ENCODE results near the gene FAIM. TPM values are rescaled to one million over a fixed set of nuclear protein-coding genes. Genes with fewer than 3 reads are reported as not detected.

FAIM gene
- total RNA-seq, 1 experiment from 2014 or later: 11.0 TPM

DNA sequence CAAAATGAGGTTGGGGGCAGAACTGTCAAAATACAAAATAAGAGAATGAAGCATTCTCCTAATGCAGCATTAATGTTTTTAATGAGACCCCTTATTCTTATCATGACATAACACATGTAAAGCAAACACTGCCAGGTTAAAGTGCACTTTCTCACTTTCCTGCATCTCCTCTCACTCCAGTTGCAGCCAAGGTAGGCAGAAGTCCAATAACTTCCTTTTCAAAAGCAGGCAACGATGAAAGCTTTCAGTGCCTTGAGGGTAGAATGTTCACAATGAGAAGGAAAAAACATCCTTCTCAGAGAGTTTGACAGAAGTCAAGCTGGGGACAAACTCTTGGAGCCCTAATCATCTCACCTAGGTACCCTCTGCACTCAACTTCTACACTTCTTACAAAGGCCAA, 59.5 kb downstream of the FAIM start:
- DNase-seq: no peak
- Histone ChIP-seq H2BK5ac (ENCODE audit: insufficient read length, low read length) (no peak overlapping the region), H3K79me1 (ENCODE audit: insufficient read depth, low read depth, low read length, poor library complexity, severe bottlenecking) (peaks cover 2% of the 10 kb centered on the region), H3K14ac (ENCODE audit: insufficient read depth, low read length) (no peak overlapping the region), H3K9ac (ENCODE audit: extremely low read depth, insufficient read length, low read length) (no peak overlapping the region), H2AFZ (ENCODE audit: low read length) (no peak overlapping the region), H4K8ac (replicated peaks; ENCODE audit: insufficient read length, low read depth, low read length) (no peak overlapping the region), H3K27me3 (ENCODE audit: insufficient read depth, low read length) (no peaks in the 10 kb centered on the region), H3K56ac (ENCODE audit: insufficient read length, low read depth, low read length) (no peak overlapping the region), H2BK120ac (ENCODE audit: low read depth, low read length, poor library complexity, severe bottlenecking) (no peak overlapping the region), H3K9me3 (ENCODE audit: control insufficient read depth, low read depth, low read length) (no peaks in the 10 kb centered on the region), H3K4ac (ENCODE audit: low read depth, low read length) (no peak overlapping the region), H4K91ac (ENCODE audit: insufficient read length, low read depth, low read length) (no peak overlapping the region), H3K27ac (ENCODE audit: insufficient read length, low read depth, low read length) (no peak overlapping the region), H3K23me2 (ENCODE audit: insufficient read length, low read depth, low read length, poor library complexity, severe bottlenecking) (no peaks in the 10 kb centered on the region), H2BK15ac (ENCODE audit: low read depth, low read length) (no peak overlapping the region), H3T11ph (ENCODE audit: low read length) (no peak overlapping the region), H2AK5ac (ENCODE audit: insufficient read length, low read length) (no peak overlapping the region), H3K4me2 (ENCODE audit: insufficient read depth, insufficient read length, low read length) (no peak overlapping the region), H4K5ac (ENCODE audit: insufficient read length, low read depth, low read length) (no peak overlapping the region), H3K23ac (ENCODE audit: insufficient read length, low read depth, low read length) (no peak overlapping the region), H2BK20ac (ENCODE audit: low read depth, low read length, poor library complexity, severe bottlenecking) (no peak overlapping the region), H3K18ac (ENCODE audit: insufficient read length, low read depth, low read length) (no peak overlapping the region), H4K20me1 (ENCODE audit: control insufficient read depth, insufficient read depth, insufficient read length) (no peaks in the 10 kb centered on the region), H2BK12ac (ENCODE audit: insufficient read length, low read depth, low read length) (no peak overlapping the region), H3K79me2 (ENCODE audit: insufficient read depth, low read length) (no peaks in the 10 kb centered on the region; the same call in 1 of the 2 replicates), H3K4me1 (ENCODE audit: insufficient read depth, low read length) (no peaks in the 10 kb centered on the region)
- Mint-ChIP-seq H3K36me3 (ENCODE audit: insufficient read depth in 1 of 3, low read depth in 3 of 3) (peaks cover 19 to 39% (median 32%) of the 10 kb centered on the region in 3 experiments; a peak in 6 of 7 replicates), H3K4me3 (no peak overlapping the region), H3K4me1 (peaks cover 4 to 5% of the 10 kb centered on the region in 2 experiments), H3K9me3 (no peaks in the 10 kb centered on the region), H3K27me3 (ENCODE audit: low read depth) (no peaks in the 10 kb centered on the region), H3K27ac (no peak overlapping the region)
- TF ChIP-seq, protein P1, sequence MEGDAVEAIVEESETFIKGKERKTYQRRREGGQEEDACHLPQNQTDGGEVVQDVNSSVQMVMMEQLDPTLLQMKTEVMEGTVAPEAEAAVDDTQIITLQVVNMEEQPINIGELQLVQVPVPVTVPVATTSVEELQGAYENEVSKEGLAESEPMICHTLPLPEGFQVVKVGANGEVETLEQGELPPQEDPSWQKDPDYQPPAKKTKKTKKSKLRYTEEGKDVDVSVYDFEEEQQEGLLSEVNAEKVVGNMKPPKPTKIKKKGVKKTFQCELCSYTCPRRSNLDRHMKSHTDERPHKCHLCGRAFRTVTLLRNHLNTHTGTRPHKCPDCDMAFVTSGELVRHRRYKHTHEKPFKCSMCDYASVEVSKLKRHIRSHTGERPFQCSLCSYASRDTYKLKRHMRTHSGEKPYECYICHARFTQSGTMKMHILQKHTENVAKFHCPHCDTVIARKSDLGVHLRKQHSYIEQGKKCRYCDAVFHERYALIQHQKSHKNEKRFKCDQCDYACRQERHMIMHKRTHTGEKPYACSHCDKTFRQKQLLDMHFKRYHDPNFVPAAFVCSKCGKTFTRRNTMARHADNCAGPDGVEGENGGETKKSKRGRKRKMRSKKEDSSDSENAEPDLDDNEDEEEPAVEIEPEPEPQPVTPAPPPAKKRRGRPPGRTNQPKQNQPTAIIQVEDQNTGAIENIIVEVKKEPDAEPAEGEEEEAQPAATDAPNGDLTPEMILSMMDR (conservative IDR thresholded peaks at IDR 0.05): no peak
- no CpG with 5 or more reads among the region's 1 CpG for WGBS (ENCODE audit: extremely low coverage, insufficient read length, low lambda C conversion rate)

Data from H9 (cell line).